GM21526 (cell line): ENCODE results near the gene DPP7.

Source experiments
- ATAC-seq: cut with Tn5 transposase; IDR thresholded peaks from one replicate; pipeline ENCODE4 v1.9.1; 2021; ENCODE audit warnings: moderate library complexity; ENCODE audit not compliant: unreplicated experiment, low FRiP score

DPP7 gene

DNA sequence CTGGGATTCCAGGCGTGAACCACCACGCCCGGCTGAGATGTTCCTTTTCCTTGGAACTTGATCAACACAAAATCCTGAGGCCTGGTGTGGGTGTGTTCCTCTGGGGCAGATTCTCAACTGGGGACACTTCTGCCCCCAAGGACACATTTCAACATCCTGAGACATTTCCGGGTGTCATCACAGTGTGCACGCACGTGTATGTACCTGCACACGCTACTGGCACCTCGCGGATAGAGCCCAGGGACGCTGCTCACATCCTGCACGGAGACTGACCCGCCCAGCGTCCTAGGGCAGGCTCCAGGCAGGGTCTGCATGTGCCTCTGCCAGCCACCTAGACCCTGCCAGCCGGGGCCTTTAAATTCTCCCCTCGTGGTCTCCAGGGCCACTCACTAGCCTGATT, 52.1 kb downstream of the DPP7 start:
- ATAC-seq, result no peak
